ENCODE results near the gene MEOX1.

MEOX1 gene

DNA sequence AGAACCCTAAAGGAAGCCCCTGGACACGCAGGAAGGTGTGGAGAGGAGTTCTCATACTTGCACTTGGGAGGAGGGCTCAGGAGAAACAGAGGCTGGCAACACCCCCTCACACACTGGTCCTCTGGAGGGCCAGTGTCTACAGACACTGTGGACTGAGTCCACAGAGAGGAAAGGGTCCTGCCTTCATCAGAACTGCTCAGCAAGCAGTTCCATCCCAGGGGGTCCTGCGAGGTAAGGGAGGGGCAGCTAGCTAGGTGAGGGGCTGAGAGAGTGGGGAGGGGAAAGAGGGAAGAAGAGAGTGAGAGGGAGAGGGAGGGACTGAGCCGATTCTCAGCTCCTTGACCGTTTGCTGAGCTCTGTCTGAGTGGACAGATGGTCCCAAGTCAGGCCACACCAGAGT is 17.7 kb upstream of the MEOX1 start:
- no peak for DNase-seq

DNA sequence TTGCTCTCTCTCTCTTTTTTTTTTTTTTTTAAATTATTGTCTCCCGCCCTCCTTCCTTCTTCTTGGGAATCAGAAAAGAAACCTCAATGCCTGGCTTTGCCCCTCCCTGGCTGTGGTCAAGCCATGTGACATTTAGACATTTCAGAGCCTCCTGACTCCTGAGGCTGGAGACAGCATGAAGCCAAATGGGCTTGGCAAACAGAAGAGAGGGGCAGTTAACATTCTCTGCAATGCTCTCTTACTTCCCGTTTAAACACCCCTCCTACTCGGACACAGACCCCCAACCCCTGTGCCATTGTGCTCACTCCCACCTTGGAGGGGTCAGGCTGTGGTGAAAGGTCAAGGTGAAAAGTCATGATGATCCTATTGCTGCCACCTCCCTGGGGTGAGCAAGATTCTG is 14.7 kb upstream of the MEOX1 start:
- DNase-seq: no peak

DNA sequence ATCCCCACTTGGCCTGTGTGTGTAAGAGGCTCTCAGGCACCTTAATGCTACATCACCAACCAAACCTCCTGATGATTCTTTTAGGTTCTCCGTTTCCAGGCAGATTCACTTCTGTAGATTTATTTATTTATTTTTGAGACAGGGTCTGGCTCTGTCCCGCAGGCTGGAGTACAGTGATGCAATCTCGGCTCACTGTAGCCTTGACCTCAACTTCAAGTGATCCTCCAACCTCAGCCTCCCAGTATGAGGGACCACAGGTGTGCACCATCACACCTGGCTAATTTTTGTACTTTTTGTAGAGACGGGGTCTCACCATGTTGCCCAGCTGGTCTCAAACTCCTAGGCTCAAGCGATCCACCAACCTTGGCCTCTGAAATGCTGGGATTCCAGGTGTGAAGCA is 12.7 kb upstream of the MEOX1 start:
- DNase-seq: no peak

DNA sequence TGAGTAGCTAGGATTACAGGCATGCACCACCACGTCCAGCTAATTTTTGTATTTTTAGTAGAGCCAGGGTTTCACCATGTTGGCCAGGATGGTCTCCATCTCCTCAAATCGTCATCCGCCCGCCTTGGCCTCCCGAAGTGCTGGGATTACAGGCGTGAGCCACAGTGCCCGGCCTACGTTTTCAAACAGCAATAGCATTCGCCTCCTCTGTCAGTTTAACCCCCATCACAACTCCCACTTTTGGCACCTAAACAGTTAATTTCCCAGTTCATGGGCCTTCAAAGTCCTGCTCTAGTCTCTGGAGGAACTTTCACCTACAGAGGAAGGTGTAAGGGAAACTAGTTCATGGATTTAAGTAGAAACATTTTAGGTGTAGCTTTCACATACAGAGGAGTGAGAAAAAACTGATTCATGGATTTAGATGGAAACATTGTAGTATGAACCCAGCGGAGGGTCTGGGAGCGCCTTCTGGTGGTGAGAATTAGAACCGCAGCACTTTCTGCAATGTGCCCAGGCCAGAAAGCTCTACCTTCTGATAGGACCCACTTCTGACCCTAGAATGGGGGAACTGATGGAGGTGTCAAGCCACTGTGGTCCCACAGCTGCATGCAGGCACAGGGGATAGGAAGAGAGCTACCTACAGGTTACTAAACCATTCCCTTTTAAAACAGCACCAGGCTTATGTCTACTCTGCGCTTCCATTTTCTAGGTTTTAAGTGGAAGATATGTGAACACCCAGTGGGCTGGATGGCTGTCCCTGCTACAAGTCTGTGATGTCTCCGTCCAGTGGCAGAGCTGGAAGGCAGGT is 12.0 kb upstream of the MEOX1 start:
- peak; percentile 87 for DNase-seq

DNA sequence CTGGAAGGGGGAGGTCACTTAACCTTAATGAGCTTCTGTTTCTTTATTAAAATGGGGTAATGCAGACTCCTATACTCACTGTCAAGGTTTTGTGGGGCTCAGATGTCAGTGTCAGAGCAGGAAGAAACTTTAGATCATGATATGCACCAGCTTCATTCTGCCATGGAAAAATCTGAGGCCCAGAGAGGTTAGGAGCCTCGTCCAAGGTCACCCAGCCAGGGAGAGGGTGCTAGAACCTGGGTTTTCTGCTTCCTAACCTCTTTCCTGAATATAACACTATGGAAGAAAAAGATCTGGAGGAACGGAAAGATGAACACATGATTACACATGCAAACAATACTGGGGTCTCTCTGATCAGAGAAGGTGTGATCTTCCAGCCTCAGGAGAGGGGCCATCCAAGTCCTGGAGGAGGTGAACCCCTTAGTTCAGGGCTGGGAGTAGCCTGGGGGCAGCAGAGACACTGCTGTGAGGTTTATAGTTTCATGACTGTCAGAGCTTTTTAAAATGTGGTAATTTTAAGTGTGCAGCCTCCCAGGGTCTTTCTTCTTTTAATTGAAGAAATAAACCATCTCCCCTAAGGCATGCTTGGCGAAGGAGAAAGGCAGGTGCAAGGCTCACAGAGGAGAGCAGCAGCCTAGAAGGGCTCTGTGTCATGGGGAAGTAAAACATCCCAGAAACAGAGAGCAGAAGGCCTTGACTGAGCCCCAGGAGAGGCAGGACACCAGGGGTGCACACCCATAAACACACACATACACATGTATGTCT is 10.2 kb upstream of the MEOX1 start:
- DNase-seq: no peak

DNA sequence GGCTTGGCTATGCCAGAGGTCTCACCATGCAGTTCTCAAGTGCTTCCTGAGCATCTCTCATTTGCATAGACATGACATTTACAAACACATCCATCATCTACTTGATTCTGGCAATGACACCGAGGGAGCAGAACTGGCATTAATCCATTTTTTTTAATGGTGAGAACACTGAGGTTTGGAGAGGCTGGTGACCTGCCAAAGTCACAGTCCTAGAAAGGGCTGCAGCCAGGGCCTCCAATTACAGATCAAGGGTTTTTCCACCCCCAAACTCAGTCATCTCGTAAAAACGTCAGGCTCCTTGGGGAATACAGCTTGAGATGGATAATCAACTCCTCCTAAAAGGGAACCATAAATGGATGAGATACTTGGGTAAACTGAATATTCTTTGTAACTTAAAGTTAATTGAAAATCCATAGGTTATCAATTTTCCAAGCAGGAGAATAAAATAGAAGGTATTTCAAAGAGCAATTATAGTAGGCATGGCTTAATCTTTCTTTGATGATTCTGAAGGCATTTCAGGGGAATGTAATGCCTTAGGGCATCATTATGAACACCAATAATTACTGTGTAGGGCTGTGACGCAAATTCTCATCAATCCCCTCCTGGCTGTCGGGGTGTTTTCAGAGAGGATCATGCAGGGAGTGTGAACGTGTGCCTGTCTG is 9.4 kb upstream of the MEOX1 start:
- peak; percentile 72 for DNase-seq

DNA sequence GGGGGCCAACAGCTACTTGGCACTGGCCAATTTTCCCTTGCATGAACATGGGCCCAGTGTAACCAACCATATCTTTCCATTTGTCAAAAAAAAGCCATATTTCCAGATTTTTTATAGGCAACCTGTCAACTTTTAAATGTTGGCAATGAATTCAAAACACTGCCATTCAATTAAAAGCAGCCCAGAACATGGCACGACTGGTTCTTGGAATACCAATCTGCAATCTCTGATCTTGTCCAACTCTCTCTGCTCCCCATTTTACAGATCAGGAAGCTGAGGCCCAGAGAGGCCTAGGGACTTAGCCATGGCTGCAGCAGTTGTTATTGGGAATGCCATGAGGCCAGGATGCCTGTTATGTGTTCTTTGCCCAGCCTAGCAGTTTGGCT is 8.9 kb upstream of the MEOX1 start:
- no peak for DNase-seq

DNA sequence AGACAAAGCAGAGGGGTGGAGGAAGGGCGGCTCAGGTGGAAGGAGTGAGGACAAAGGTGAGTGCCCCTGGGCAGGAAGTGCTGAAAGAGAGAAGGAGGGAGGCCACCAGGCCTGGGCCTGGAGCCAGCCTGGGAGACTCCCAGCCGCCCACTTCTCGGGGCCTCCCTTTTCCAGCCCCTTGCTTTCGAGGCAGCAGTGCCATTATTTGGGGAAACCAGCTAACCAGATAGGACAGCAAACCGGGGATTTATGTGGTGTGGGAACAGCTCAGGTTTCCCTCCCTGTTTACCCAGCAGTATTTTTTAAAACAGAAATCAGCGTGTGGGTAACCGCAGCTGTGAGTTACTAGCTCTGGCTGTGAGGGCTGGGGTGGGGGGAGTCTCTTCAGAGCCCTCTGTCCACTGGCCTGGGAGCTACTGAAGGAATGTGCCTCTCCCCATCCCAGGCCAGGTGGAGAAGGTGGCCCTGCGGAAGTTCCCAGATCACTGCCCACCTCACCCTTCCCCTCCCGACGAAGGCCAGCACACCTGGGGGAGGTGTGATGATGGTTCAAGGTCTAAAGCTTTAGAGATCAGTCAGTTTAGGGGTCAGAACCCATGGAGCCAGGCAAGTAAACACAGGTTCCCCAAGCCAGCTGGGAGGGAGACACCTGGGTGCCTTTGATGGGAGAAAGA is 8.4 kb upstream of the MEOX1 start:
- DNase-seq: no peak

DNA sequence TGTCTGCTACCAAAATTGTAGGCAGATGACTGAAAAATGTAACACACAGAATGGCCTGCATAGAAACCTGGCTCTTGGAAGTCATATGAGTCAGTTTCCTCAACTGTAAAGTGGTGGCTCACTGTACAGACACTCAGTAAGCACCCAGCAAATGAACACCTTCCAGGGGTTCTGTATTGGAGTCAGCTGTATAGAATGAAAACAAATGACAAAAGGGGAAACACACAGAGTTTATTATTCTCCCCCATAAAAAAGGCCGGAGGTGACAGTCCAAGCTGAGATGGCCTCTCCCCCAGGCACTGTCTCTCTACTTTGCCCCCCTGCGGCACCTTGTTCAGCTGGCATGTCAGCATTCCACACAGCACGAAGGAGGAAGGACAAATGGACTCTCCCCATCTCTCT is 6.2 kb upstream of the MEOX1 start:
- no peak for DNase-seq

DNA sequence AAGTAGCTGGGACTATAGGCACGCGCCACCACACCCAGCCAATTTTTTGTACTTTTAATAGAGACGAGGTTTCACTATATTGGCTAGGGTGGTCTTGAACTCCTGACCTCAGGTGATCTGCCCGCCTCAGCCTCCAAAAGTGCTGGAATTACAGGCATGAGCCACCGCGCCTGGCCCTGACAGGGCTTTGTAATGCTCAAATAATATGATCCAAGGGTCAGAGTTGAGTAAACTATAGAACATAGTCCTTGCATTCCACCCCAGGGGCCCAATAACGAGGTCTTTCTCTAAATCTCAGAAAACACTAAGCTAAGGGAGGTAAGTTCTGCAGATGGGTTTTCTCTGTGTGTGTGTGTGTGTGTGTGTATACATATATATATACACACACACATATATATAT is 5.8 kb upstream of the MEOX1 start:
- no peak for DNase-seq

DNA sequence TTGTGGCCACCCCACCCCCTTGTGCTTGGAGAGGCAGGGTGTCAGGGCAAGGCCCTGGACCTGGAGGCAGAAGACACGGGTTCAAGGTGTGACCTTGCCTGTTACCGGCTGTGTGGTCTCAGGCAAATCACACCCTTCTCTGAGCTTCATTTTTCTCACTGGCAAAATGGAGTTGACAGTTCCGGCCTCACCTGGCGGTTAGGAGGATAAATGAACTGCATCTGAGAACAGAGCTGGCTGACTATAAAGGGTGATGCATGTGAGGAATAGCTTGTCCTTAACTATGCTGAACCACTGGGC is 4.2 kb upstream of the MEOX1 start:
- DNase-seq: no peak

DNA sequence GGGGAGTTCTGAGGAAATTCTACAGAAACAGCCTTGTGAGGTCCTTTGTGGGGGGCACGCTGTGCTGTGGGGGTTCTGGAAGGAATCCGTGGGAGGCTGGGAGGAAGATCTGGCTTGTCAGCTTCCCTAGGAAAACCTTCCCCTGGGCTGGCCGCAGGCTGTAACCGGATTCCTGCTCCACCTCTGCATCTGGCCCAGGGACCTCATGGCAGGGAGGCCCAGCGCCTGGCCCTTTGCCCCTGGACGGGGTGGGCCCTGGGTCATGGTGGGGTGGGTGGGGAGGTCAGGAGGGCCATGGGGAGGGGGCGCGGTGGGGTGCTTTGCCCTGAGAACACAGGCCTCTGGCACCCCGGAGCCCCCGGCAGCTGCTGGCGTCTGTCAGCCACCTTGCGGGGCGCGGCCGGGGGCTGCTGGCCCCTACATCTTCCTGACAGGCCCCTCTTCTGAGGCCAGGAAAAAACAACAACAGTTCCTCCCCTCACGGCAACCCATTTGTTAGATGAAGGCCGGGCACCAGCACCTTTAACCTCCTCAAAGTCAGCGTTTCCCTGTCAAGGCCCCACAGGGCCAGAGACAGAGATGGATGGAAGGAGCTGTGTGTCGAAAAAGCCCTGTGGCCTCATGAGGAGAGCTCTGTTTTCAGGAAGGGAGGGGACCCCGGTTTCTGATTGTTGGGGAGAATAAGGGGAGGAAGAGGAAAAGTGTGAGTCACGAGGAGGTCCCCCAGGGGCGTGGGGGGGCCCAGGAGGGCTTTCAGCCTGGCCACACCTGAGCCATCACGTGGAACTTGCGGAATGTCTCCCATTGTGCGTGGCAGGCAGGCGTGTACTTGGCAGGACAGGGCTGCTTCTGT is 3.6 kb upstream of the MEOX1 start:
- DNase-seq: no peak

DNA sequence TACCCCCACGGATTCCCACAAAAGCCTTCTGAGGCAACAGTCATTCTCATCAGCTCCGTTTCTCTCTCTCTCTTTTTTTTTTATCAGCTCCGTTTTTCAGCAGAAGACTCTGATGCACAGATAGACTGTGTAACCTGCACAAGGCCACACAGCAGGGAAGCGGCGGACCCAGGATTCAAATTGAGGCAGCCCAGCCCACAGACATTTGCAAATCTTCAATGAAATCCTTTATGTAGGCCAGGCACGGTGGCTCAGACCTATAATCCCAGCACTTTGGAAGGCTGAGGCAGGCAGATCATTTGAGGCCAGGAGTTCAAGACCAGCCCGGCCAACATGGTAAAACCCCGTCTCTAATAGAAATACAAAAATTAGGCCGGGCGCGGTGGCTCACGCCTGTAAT is 2.4 kb upstream of the MEOX1 start:
- no peak for DNase-seq

DNA sequence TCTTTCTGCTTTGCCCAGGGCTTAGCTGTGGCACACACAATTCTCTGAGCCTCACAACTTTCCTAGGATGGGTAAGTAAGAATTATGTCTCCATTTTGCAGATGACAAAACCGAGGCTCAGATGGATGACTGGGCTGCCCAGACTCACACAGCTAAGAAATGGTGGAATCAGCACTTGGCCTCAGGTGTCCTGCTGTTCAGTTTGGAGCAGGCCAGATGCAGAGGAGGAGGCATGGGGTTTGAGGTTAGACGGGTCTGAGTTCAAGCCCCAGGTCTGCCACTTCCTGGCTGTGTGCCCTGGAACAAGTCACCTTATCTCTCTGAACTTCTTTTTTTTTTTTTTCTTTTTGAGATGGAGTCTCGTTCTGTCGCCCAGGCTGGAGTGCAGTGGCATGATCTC is 1.7 kb upstream of the MEOX1 start:
- DNase-seq: no peak

DNA sequence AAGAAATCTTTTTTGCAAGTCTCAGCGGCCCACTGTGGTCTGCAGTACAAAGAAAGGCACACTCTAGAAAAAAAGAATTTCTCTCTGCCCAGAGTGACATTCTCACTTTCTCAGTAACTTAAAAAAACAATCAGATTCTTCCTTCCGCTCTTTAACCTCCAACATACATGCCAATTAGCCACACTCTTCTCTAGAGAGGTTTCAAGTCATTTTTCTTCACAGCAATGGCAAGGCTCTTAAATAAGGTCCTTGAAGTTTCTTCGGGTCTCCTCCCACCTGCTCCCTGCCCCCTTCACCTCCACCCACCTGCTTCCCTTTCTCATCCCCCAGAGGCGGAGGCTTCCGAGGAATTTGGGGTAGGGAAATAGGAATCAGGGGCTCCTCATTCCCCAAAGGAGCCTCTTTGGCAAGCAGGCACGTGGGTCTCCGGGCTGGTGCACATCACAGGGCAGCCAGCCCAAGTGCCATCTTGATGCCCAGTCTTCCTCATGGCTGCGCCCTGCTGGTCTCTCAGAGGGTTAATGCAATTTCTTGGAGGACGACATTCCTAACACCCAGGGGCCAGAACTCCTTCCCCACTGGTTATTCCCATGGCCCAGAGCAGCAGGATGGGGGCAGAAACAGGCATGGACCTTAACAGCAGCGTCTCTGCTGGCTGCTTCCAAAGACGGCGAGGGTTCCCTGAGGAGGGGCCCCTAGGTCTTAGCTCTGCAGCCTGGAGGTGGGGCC is 855 bp upstream of the MEOX1 start:
- peak; percentile 47 for DNase-seq

DNA sequence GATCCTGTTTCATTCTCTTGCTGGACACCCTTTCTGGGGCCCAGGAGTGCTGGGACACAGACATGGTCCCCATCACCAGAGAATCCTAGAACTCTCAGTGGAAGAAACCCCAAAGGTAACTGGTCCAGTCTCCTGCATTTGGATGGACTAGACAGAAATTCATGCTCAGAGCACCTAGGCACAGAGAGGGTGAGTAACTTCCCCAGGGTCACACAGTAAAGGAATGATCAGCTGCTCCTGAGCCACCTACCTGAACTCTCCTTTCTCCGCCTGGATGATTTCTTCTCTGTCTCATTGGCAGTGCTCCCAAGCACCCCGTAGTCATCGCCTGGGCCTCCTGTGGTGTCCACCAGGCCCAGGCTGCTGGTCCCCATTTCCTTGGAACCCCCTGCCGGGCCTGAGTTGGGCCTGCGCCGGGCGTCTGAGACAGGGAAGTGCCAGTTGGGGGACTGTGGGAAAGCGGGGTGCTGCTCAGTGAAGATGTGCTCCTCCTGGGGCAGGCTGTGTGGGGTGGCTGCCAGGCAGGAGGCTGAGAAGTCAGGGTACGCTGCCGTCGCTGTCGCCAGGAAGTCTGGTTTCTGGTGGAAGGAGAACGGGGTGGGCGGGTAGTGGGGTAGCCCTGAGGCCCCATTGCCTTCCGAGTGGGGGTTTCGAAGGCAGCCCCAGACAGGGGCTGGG is 767 bp downstream of the MEOX1 start:
- no peak for DNase-seq

DNA sequence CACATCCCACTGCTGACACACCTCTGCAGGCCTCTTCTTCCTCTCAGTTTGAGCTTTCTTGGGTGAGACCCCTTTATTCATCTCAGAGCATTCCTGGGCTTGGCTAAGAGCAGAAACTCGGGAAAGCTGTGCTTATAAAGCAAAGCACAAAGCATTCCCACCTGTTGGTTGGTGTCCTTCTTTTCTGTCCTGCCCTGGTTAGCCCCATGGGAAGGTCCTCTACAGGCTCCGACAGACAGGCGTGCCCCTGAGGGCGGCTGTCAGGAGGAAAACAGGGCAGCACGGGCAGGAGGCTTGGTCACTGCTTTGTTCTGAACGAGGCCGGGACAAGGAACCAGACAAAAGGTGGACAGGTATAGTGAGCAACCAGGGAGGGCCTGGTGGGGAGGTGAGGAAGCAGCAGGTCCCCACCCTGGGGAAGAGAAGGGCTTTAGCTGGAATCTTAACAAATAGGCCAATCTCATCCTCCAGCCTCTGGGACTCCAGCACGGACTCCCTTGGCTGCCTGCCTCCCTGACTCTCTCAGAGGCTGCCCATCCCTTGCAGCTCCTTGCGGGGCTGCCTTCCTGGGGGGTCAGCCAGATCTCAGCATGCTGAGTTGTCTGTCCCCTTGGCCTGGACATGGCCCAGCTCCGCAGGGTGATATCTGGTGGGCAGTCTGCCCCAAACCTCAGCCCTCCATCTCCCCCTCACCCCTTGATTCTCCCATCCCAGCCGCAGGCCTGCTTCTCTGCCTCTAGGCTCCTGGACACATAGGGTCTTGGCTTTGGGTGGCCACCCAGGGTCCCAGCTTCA is 1.7 kb downstream of the MEOX1 start:
- DNase-seq: no peak

DNA sequence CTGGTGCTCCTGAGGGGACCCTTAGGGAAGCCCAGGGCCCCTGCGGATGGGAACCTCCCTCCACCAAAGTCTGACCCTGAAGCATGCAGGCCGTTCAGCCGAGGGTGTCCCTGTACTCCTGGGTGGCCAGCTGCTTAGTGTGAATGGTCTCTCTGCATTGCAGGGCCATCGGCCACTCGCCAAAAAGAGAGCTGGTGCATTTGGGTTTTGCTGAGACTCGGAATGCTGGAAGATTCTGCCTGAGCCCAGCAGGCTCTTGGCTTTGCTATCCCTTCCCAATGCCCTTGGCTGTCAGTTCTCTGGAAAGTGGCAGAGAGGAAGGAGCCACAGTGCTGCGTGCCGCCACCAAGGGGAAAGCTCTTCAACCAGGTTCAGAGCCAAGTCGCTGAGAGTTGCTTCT is 2.8 kb downstream of the MEOX1 start:
- DNase-seq: no peak

DNA sequence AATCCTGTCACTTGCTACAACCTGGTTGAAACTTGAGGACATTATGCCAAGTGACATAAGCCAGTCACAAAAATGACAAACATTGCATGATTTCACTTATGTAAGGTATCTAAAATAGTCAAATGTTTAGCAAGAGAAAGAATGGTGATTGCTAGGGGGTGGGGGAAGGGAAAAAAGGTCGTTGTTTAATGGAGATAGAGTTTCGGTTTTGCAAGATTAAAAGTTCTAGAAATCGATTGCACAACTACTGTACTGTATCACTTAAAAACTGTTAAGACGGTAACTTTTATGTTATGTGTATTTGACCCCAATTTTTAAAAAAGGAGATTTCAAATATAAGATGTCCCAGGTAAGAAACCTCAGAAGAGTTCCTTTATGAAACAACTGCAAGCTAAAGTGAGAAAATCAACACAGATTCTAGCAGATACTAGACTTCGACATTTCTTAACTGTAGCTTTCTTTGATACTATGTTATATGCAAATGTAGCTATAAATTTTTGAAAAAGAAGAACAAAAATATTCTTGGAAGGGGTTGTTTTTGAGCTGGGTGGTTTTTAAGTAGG is 5.9 kb downstream of the MEOX1 start:
- no peak for DNase-seq

DNA sequence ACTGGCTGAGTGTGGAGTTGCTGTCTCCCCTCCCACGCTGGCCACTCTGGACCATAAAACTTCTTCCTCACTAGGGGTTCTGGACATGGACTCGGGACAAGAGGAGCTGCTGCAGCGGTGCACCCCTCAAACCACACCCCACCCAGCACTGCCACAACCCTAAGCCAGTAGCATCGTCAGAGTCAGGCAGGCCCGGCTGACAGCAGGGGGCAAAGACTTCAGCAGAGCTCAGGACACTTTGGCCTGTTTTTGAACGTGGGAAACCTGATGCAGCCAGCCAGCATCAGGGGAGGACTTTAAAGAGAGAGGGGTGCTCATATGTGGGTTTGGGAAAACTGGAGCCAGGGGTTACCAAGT is 9.6 kb downstream of the MEOX1 start:
- DNase-seq: no peak

Data from NCI-H82 (cell line).